Ovary (tissue), 1 donor: Measurements from ENCODE around the gene TIGD6.

Experiments used
- EP300 ChIP-seq: sonication (generic); formaldehyde crosslinking; IDR thresholded peaks from one replicate; pipeline ENCODE4 v1.6.1; 2017; ENCODE audit warnings: antibody characterized with exemption
- POLR2A ChIP-seq: fragments of 450-650 bp; IDR thresholded peaks from one replicate; pipeline ENCODE4 v1.6.1; 2017; ENCODE audit warnings: antibody characterized with exemption, mild to moderate bottlenecking, moderate library complexity

DNA sequence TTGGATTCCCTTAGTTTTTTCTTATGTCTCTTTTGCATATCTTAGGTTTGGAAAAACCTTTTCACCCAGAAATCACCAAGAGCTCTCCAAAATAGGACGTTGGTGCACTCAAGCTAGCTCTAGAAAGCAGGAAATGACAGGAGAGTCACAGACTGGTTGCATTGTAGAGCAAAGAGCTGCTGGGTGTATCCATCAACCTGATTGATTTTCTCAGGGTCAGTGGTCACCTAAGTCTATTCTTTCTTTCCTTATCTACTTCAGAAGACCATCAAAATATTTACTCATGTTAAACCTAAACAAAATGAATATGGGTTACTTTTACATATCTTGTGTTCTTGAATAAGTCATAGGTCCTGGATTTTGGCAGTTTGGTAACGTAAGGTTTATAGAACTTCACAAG is 25.0 kb downstream of the TIGD6 start:
- no peak for TF ChIP-seq POLR2A
- no peak for TF ChIP-seq EP300
